ENCODE measurements around the gene BCKDHB.

- TF ChIP-seq CTCF (conservative IDR thresholded peaks at IDR 0.05; ENCODE audit: low read depth in 2 of 2) = no peak
- TF ChIP-seq, protein P1, sequence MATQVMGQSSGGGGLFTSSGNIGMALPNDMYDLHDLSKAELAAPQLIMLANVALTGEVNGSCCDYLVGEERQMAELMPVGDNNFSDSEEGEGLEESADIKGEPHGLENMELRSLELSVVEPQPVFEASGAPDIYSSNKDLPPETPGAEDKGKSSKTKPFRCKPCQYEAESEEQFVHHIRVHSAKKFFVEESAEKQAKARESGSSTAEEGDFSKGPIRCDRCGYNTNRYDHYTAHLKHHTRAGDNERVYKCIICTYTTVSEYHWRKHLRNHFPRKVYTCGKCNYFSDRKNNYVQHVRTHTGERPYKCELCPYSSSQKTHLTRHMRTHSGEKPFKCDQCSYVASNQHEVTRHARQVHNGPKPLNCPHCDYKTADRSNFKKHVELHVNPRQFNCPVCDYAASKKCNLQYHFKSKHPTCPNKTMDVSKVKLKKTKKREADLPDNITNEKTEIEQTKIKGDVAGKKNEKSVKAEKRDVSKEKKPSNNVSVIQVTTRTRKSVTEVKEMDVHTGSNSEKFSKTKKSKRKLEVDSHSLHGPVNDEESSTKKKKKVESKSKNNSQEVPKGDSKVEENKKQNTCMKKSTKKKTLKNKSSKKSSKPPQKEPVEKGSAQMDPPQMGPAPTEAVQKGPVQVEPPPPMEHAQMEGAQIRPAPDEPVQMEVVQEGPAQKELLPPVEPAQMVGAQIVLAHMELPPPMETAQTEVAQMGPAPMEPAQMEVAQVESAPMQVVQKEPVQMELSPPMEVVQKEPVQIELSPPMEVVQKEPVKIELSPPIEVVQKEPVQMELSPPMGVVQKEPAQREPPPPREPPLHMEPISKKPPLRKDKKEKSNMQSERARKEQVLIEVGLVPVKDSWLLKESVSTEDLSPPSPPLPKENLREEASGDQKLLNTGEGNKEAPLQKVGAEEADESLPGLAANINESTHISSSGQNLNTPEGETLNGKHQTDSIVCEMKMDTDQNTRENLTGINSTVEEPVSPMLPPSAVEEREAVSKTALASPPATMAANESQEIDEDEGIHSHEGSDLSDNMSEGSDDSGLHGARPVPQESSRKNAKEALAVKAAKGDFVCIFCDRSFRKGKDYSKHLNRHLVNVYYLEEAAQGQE (IDR thresholded peaks at IDR 0.05; ENCODE audit: unreplicated experiment) = no peak
These were observed 104.1 kb downstream of the BCKDHB start for GRCh38 chr6:80210618-80211017.
